ENCODE results near the gene DVL1.
A peak's percentile ranks its signal among the peaks of the same experiment; 100 is the strongest.

DVL1 gene

GRCh38 chr1:1303736-1304135, 45.5 kb downstream of the DVL1 start:
- no peak for TF ChIP-seq CTCF (IDR thresholded peaks at IDR 0.05)

- TF ChIP-seq CTCF (IDR thresholded peaks at IDR 0.05), result no peak
These were observed 46.2 kb downstream of the DVL1 start for GRCh38 chr1:1302951-1303509.

- peak; percentile 76 for TF ChIP-seq CTCF (IDR thresholded peaks at IDR 0.05)
These were observed 47.2 kb downstream of the DVL1 start for GRCh38 chr1:1302006-1302430.

GRCh38 chr1:1300352-1300739, 48.9 kb downstream of the DVL1 start:
- no peak for TF ChIP-seq CTCF (IDR thresholded peaks at IDR 0.05)

GRCh38 chr1:1299686-1300351, 49.4 kb downstream of the DVL1 start:
- TF ChIP-seq CTCF (IDR thresholded peaks at IDR 0.05), result peak; percentile 24; the same call in 1 of the 2 replicates

GRCh38 chr1:1298861-1299685, 50.1 kb downstream of the DVL1 start:
- TF ChIP-seq CTCF (IDR thresholded peaks at IDR 0.05), result no peak

- TF ChIP-seq CTCF (IDR thresholded peaks at IDR 0.05), result no peak
These were observed 51.3 kb downstream of the DVL1 start for GRCh38 chr1:1297802-1298424.

Data from LNCAP (cell line).